Liver (tissue), 9 donors: Measurements from ENCODE around the gene ASPG. TPM values are rescaled to one million over a fixed set of nuclear protein-coding genes. Genes with fewer than 3 reads are reported as not detected.

Experiments
- DNase-seq: peaks from one replicate; pipeline ENCODE4 v3.0.0-alpha.2; 2017; ENCODE audit warnings: low spot score
- H3K27ac ChIP-seq, 2 donors: one replicate each; pipeline ENCODE4 v1.7.0; 2013; ENCODE audit warnings: inconsistent platforms in 2 of 2, low read length in 2 of 2, control low read depth in 1 of 2, low read depth in 1 of 2, mild to moderate bottlenecking in 1 of 2
- H3K27me3 ChIP-seq, 4 donors: one replicate each; pipeline versions ENCODE4 v1.6.1 to v1.7.0; 2013; ENCODE audit warnings: low read length in 3 of 4, inconsistent platforms in 1 of 4, mild to moderate bottlenecking in 1 of 4, moderate library complexity in 1 of 4; ENCODE audit not compliant: control insufficient read depth in 4 of 4, insufficient read depth in 4 of 4
- H3K36me3 ChIP-seq, 4 donors: one replicate each; pipeline versions ENCODE4 v1.6.1 to v1.7.0; 2013; ENCODE audit warnings: low read length in 3 of 4, mild to moderate bottlenecking in 3 of 4, low read depth in 1 of 4, moderate library complexity in 1 of 4; ENCODE audit not compliant: control insufficient read depth in 4 of 4, insufficient read depth in 3 of 4
- H3K4me1 ChIP-seq, 4 donors: one replicate each; pipeline versions ENCODE4 v1.6.1 to v1.7.0; 2013; ENCODE audit warnings: low read length in 3 of 4, mild to moderate bottlenecking in 3 of 4, moderate library complexity in 1 of 4; ENCODE audit not compliant: control insufficient read depth in 4 of 4, insufficient read depth in 4 of 4
- H3K4me3 ChIP-seq, 3 donors: one replicate each; pipeline versions ENCODE4 v1.6.1 to v1.7.0; 2013; ENCODE audit warnings: low read length in 3 of 3, control low read depth in 1 of 3, low read depth in 1 of 3, mild to moderate bottlenecking in 1 of 3
- H3K9ac ChIP-seq, 2 donors: one replicate each; pipeline ENCODE4 v1.7.0; 2013; ENCODE audit warnings: low read length in 2 of 2, mild to moderate bottlenecking in 2 of 2, moderate library complexity in 2 of 2, control low read depth in 1 of 2, low read depth in 1 of 2
- H3K9me3 ChIP-seq, 4 donors: one replicate each; pipeline versions ENCODE4 v1.6.1 to v1.7.0; 2013; ENCODE audit warnings: low read length in 3 of 4; ENCODE audit not compliant: control insufficient read depth in 4 of 4
- ATF3 ChIP-seq: IDR thresholded peaks from 2 replicates; pipeline ENCODE4 v1.6.1; 2016; ENCODE audit warnings: antibody characterized with exemption
- EGR1 ChIP-seq, 2 donors: IDR thresholded peaks; 2 replicates each; pipeline ENCODE4 v1.6.1; 2016 to 2018; ENCODE audit warnings: antibody characterized with exemption in 2 of 2, low read depth in 2 of 2
- FOXA1 ChIP-seq: IDR thresholded peaks from 2 replicates; pipeline ENCODE4 v1.6.1; 2016; ENCODE audit warnings: antibody characterized with exemption
- FOXA2 ChIP-seq: IDR thresholded peaks from 2 replicates; pipeline ENCODE4 v1.6.1; 2016; ENCODE audit warnings: antibody characterized with exemption
- GABPA ChIP-seq, 2 donors: IDR thresholded peaks in 1 of 2; conservative IDR thresholded peaks in 1 of 2; 2 replicates each; pipeline ENCODE4 v1.6.1; 2016; ENCODE audit warnings: antibody characterized with exemption in 2 of 2, mild to moderate bottlenecking in 1 of 2, moderate library complexity in 1 of 2
- HNF4A ChIP-seq, 2 donors: conservative IDR thresholded peaks; 2 replicates each; pipeline ENCODE4 v1.6.1; 2016; ENCODE audit warnings: antibody characterized with exemption in 2 of 2, mild to moderate bottlenecking in 2 of 2
- HNF4G ChIP-seq: IDR thresholded peaks from 2 replicates; pipeline ENCODE4 v1.6.1; 2016; ENCODE audit warnings: antibody characterized with exemption
- JUND ChIP-seq, 2 donors: IDR thresholded peaks; 2 replicates each; pipeline ENCODE4 v1.6.1; 2016; ENCODE audit warnings: antibody characterized with exemption in 2 of 2
- NR2F2 ChIP-seq: IDR thresholded peaks from 2 replicates; pipeline ENCODE4 v1.6.1; 2016; ENCODE audit warnings: antibody characterized with exemption
- RAD21 ChIP-seq, 2 donors: IDR thresholded peaks; 2 replicates each; pipeline ENCODE4 v1.6.1; 2016; ENCODE audit warnings: antibody characterized with exemption in 2 of 2, mild to moderate bottlenecking in 2 of 2
- REST ChIP-seq: IDR thresholded peaks from 2 replicates; pipeline ENCODE4 v1.6.1; 2016; ENCODE audit warnings: antibody characterized with exemption, mild to moderate bottlenecking
- RXRA ChIP-seq, 2 donors: IDR thresholded peaks; 2 replicates each; pipeline ENCODE4 v1.6.1; 2017 to 2018; ENCODE audit warnings: antibody characterized with exemption in 2 of 2, mild to moderate bottlenecking in 1 of 2
- SP1 ChIP-seq: IDR thresholded peaks from 2 replicates; pipeline ENCODE4 v1.6.1; 2018; ENCODE audit warnings: antibody characterized with exemption, mild to moderate bottlenecking
- TAF1 ChIP-seq: conservative IDR thresholded peaks from 2 replicates; pipeline ENCODE4 v1.6.1; 2016; ENCODE audit warnings: antibody characterized with exemption, mild to moderate bottlenecking
- YY1 ChIP-seq: IDR thresholded peaks from 2 replicates; pipeline ENCODE4 v1.6.1; 2016; ENCODE audit warnings: antibody characterized with exemption, mild to moderate bottlenecking
- WGBS: extraction: QIAGEN DNeasy Blood & Tissue Kit; methylation state at CpG from one replicate; pipeline ENCODE4 v1.1.7; 2013; 5-methylcytosine and 5-hydroxymethylcytosine counted together
- polyA plus RNA-seq, 2 donors: library from polyadenylated mRNA; stranded (reverse) in 1 of 2; unstranded in 1 of 2; fragments of 200-250 nt in 1 of 2; fragments of >200 nt in 1 of 2; fragmentation: Nextera tagmentation in 1 of 2; extraction: Ambion mirVana in 1 of 2; gene quantifications; one replicate each; pipeline versions ENCODE4 v1.2.1 to v1.2.3, GENCODE V29; 2013 to 2015
- total RNA-seq, 2 donors: library from RNA; depleted of rRNA; stranded (reverse); fragments of >200 nt; gene quantifications; one replicate each; pipeline ENCODE4 v1.2.3, GENCODE V29; 2014
- TF ChIP-seq, protein P1 (sequence below): IDR thresholded peaks from 2 replicates; pipeline ENCODE4 v1.6.1; 2016; ENCODE audit warnings: antibody characterized with exemption
- TF ChIP-seq, protein P2 (sequence below): fragments of 150-350 bp; IDR thresholded peaks from 2 replicates; pipeline ENCODE4 v1.5.1; 2017; ENCODE audit warnings: improper control_type of control experiment, low read depth, low read length; ENCODE audit not compliant: missing input control
- TF ChIP-seq, protein P3 (sequence below): IDR thresholded peaks from 2 replicates; pipeline ENCODE4 v1.6.1; 2016; ENCODE audit warnings: antibody characterized with exemption
- donor health status: healthy.
- donor health status: healthy.
- donor health status: healthy.
- donor health status: healthy.
- donor health status: healthy.

ASPG gene
- total and polyA plus RNA-seq, 4 donors: 42.4 to 158 (median 110) TPM

GRCh38 chr14:104144911-104145825 lies 59.7 kb downstream of the ASPG start (continued):
- TF ChIP-seq, protein P1, sequence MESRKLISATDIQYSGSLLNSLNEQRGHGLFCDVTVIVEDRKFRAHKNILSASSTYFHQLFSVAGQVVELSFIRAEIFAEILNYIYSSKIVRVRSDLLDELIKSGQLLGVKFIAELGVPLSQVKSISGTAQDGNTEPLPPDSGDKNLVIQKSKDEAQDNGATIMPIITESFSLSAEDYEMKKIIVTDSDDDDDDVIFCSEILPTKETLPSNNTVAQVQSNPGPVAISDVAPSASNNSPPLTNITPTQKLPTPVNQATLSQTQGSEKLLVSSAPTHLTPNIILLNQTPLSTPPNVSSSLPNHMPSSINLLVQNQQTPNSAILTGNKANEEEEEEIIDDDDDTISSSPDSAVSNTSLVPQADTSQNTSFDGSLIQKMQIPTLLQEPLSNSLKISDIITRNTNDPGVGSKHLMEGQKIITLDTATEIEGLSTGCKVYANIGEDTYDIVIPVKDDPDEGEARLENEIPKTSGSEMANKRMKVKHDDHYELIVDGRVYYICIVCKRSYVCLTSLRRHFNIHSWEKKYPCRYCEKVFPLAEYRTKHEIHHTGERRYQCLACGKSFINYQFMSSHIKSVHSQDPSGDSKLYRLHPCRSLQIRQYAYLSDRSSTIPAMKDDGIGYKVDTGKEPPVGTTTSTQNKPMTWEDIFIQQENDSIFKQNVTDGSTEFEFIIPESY: no peak
- no peak for TF ChIP-seq RAD21 (IDR thresholded peaks at IDR 0.05)
- TF ChIP-seq FOXA2: no peak
- no peak for TF ChIP-seq RXRA (IDR thresholded peaks at IDR 0.05)
- no peak for TF ChIP-seq ATF3
- no peak for TF ChIP-seq SP1

- H3K4me3 ChIP-seq: no peak overlapping the region
- H3K27ac ChIP-seq: no peak overlapping the region
- H3K4me1 ChIP-seq: peaks cover 0 to 6% (median 0%) of the 10 kb centered on the region in 4 donors
- WGBS: 76% methylated on average over 15 of the region's 15 CpGs
- no peaks in the 10 kb centered on the region for H3K9me3 ChIP-seq
- H3K9ac ChIP-seq: no peak overlapping the region
- TF ChIP-seq HNF4A (conservative IDR thresholded peaks at IDR 0.05): no peak
- TF ChIP-seq TAF1: no peak
- no peak for TF ChIP-seq JUND (IDR thresholded peaks at IDR 0.05)
- no peak for TF ChIP-seq FOXA1
- TF ChIP-seq REST: no peak
- TF ChIP-seq FOXA2: no peak
- TF ChIP-seq ATF3: no peak
- TF ChIP-seq RAD21 (IDR thresholded peaks at IDR 0.05): no peak
- TF ChIP-seq GABPA (IDR thresholded peaks at IDR 0.05 in 1 of 2, conservative IDR thresholded peaks at IDR 0.05 in 1 of 2): no peak
- TF ChIP-seq EGR1 (IDR thresholded peaks at IDR 0.05; ENCODE audit: low read depth in 2 of 2): no peak
- TF ChIP-seq, protein P2, sequence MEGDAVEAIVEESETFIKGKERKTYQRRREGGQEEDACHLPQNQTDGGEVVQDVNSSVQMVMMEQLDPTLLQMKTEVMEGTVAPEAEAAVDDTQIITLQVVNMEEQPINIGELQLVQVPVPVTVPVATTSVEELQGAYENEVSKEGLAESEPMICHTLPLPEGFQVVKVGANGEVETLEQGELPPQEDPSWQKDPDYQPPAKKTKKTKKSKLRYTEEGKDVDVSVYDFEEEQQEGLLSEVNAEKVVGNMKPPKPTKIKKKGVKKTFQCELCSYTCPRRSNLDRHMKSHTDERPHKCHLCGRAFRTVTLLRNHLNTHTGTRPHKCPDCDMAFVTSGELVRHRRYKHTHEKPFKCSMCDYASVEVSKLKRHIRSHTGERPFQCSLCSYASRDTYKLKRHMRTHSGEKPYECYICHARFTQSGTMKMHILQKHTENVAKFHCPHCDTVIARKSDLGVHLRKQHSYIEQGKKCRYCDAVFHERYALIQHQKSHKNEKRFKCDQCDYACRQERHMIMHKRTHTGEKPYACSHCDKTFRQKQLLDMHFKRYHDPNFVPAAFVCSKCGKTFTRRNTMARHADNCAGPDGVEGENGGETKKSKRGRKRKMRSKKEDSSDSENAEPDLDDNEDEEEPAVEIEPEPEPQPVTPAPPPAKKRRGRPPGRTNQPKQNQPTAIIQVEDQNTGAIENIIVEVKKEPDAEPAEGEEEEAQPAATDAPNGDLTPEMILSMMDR: no peak
- TF ChIP-seq, protein P1: no peak
- TF ChIP-seq NR2F2: no peak
- no peak for TF ChIP-seq YY1
- TF ChIP-seq RXRA (IDR thresholded peaks at IDR 0.05): no peak
- TF ChIP-seq SP1: no peak
- TF ChIP-seq, protein P3, sequence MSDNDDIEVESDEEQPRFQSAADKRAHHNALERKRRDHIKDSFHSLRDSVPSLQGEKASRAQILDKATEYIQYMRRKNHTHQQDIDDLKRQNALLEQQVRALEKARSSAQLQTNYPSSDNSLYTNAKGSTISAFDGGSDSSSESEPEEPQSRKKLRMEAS: no peak
- no peak for TF ChIP-seq HNF4G
- H3K27me3 ChIP-seq: peaks cover 0 to 3% (median 0%) of the 10 kb centered on the region in 4 donors
- no peak for DNase-seq
- H3K36me3 ChIP-seq: no peaks in the 10 kb centered on the region
Measured at GRCh38 chr14:104145826-104146601, 60.5 kb downstream of the ASPG start.
